ENCODE data around the gene IP6K1.

The IP6K1 gene

DNA sequence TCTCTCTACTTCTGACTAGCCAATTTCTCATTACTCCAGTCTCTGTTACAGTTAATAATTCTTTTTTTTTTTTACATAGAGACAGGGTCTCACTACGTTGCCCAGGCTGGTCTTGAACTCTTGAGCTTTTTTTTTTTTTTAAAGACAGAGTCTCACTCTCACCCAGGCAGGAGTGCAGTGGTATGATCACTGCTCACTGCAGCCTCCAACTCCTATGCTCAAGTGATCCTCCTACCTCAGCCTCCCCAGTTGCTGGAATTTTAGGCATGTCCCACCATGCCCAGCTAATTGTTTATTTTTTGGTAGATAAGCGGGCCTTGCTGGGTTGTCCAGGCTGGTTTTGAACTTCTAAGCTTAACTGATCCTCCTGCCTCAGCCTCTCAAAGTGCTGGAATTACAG lies 13.6 kb downstream of the IP6K1 start:
- DNase-seq (ENCODE audit: low read depth): no peak
- no peak overlapping the region for H3K4me3 ChIP-seq (ENCODE audit: low read depth, low read length)
- TF ChIP-seq, protein P1, sequence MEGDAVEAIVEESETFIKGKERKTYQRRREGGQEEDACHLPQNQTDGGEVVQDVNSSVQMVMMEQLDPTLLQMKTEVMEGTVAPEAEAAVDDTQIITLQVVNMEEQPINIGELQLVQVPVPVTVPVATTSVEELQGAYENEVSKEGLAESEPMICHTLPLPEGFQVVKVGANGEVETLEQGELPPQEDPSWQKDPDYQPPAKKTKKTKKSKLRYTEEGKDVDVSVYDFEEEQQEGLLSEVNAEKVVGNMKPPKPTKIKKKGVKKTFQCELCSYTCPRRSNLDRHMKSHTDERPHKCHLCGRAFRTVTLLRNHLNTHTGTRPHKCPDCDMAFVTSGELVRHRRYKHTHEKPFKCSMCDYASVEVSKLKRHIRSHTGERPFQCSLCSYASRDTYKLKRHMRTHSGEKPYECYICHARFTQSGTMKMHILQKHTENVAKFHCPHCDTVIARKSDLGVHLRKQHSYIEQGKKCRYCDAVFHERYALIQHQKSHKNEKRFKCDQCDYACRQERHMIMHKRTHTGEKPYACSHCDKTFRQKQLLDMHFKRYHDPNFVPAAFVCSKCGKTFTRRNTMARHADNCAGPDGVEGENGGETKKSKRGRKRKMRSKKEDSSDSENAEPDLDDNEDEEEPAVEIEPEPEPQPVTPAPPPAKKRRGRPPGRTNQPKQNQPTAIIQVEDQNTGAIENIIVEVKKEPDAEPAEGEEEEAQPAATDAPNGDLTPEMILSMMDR (IDR thresholded peaks at IDR 0.05; ENCODE audit: control insufficient read depth, extremely low read depth, insufficient read depth): no peak

- TF ChIP-seq, protein P1 (IDR thresholded peaks at IDR 0.05; ENCODE audit: control insufficient read depth, extremely low read depth, insufficient read depth): no peak
- no peak overlapping the region for H3K4me3 ChIP-seq (ENCODE audit: low read depth, low read length)
- DNase-seq (ENCODE audit: low read depth): no peak
Measured at GRCh38 chr3:49771340-49771938, 14.9 kb downstream of the IP6K1 start.

DNA sequence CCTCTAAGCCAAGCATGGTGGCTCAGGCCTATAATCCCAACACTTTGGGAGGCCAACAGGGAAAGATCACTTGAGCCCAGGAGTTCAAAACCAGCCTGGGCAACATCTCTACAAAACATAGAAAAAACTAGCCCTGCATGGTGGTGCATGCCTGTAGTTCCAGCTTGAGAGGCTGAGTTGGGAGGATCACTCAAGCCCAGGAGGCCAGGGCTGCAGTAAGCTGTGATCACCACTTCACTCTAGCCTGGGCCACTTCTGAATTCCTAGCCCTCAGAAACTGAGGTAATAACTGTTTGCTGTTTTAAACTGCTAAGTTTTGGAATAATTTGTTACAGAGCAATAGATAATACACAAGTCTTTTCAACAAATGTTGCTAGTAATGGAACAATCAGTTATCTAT lies 16.4 kb downstream of the IP6K1 start:
- DNase-seq (ENCODE audit: low read depth): no peak
- H3K4me3 ChIP-seq (ENCODE audit: low read depth, low read length): no peak overlapping the region

GRCh38 chr3:49769286-49769915 lies 16.9 kb downstream of the IP6K1 start:
- no peak for DNase-seq (ENCODE audit: low read depth)
- TF ChIP-seq, protein P1 (IDR thresholded peaks at IDR 0.05; ENCODE audit: control insufficient read depth, extremely low read depth, insufficient read depth): no peak
- H3K4me3 ChIP-seq (ENCODE audit: low read depth, low read length): no peak overlapping the region

More for the DNA sequence above, 16.4 kb downstream of the IP6K1 start:
- TF ChIP-seq, protein P1 (IDR thresholded peaks at IDR 0.05; ENCODE audit: control insufficient read depth, extremely low read depth, insufficient read depth): no peak

GRCh38 chr3:49763981-49764380 lies 22.4 kb downstream of the IP6K1 start:
- H3K4me3 ChIP-seq (ENCODE audit: low read depth, low read length): no peak overlapping the region

GRCh38 chr3:49761661-49762060 lies 24.7 kb downstream of the IP6K1 start:
- DNase-seq (ENCODE audit: low read depth): no peak
- H3K4me3 ChIP-seq (ENCODE audit: low read depth, low read length): no peak overlapping the region
- TF ChIP-seq, protein P1 (IDR thresholded peaks at IDR 0.05; ENCODE audit: control insufficient read depth, extremely low read depth, insufficient read depth): no peak

More at GRCh38 chr3:49763981-49764380, 22.4 kb downstream of the IP6K1 start:
- no peak for DNase-seq (ENCODE audit: low read depth)
- TF ChIP-seq, protein P1 (IDR thresholded peaks at IDR 0.05; ENCODE audit: control insufficient read depth, extremely low read depth, insufficient read depth): no peak

DNA sequence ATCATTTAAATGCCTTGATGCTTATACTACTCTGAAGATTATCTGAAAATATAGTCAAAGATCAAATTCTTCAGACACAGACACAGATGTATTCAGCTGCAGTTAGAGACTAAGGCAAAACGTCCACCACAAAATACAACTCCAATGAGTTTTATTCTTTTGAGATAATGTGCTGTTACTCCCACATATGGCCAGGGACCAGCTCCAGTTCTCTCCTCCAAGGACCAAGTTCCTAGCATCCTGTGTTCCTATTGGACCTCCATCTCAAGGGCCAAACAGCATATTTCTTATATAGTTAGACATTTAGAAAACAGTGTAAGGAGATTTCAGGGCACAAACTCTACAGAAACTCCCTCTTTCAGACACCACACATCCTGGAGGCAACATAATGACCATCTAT lies 27.1 kb downstream of the IP6K1 start:
- TF ChIP-seq, protein P1 (IDR thresholded peaks at IDR 0.05; ENCODE audit: control insufficient read depth, extremely low read depth, insufficient read depth): no peak
- no peak for DNase-seq (ENCODE audit: low read depth)
- no peak overlapping the region for H3K4me3 ChIP-seq (ENCODE audit: low read depth, low read length)
